ENCODE data around the gene DGAT2. TPM values are rescaled to one million over a fixed set of nuclear protein-coding genes. Genes with fewer than 3 reads are reported as not detected.

Gene DGAT2, protein sequence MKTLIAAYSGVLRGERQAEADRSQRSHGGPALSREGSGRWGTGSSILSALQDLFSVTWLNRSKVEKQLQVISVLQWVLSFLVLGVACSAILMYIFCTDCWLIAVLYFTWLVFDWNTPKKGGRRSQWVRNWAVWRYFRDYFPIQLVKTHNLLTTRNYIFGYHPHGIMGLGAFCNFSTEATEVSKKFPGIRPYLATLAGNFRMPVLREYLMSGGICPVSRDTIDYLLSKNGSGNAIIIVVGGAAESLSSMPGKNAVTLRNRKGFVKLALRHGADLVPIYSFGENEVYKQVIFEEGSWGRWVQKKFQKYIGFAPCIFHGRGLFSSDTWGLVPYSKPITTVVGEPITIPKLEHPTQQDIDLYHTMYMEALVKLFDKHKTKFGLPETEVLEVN
- total RNA-seq, result 0.93 and 1.1 TPM in 2 replicates
- long read RNA-seq, result 0 reads

DNA sequence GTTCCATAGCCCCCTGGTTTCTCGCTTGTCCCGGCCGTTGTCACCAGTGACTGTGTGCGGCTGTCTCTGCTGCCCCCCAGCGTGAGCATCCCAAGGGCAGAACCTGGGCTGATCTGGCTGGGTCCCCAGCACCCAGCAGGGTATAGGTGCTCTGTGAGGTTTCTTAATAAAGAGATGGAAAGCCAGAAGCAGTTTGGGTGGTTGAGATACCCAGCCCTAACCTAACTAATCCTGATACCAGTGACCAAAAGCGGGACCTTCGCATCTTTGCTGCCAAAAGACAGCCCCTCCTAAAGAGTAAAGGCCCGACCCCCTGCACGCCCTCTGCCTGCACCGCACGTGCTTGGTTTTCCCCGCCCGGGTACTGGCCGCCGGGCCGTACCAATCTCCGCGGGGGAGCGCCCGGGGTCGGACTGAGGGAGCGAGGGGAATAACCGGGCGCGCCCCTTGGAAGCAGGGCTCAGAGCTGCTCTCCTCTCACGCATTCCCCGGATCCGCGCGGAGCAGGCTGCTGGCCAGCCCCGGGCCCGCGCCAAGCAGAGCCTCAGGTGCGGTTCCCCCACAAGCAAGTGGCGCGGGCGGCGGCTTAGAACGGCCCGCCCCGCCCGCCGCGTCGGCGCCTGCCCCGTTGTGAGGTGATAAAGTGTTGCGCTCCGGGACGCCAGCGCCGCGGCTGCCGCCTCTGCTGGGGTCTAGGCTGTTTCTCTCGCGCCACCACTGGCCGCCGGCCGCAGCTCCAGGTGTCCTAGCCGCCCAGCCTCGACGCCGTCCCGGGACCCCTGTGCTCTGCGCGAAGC lies at the start of gene DGAT2:
TSS of gene DGAT2 (plus strand) at position 667 of the 797 bp plus-strand sequence. CDS start 214 bp downstream, outside the sequence.
- Mint-ChIP-seq H3K4me1 (peaks cover 7% of the 10 kb centered on the region), H3K36me3 (ENCODE audit: low read depth) (no peaks in the 10 kb centered on the region), H3K4me3 (peak within 1 kb of the TSS; percentile 78), H3K27me3 (ENCODE audit: low read depth) (peaks cover 60% of the 10 kb centered on the region), H3K27ac (ENCODE audit: unreplicated experiment) (peak within 1 kb of the TSS; percentile 93), H3K9me3 (peaks cover 3% of the 10 kb centered on the region)
- TF ChIP-seq, protein P1, sequence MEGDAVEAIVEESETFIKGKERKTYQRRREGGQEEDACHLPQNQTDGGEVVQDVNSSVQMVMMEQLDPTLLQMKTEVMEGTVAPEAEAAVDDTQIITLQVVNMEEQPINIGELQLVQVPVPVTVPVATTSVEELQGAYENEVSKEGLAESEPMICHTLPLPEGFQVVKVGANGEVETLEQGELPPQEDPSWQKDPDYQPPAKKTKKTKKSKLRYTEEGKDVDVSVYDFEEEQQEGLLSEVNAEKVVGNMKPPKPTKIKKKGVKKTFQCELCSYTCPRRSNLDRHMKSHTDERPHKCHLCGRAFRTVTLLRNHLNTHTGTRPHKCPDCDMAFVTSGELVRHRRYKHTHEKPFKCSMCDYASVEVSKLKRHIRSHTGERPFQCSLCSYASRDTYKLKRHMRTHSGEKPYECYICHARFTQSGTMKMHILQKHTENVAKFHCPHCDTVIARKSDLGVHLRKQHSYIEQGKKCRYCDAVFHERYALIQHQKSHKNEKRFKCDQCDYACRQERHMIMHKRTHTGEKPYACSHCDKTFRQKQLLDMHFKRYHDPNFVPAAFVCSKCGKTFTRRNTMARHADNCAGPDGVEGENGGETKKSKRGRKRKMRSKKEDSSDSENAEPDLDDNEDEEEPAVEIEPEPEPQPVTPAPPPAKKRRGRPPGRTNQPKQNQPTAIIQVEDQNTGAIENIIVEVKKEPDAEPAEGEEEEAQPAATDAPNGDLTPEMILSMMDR (conservative IDR thresholded peaks at IDR 0.05), result peak; percentile 34
- peak; percentile 61 for DNase-seq (ENCODE audit: low read depth, low spot score)

DNA sequence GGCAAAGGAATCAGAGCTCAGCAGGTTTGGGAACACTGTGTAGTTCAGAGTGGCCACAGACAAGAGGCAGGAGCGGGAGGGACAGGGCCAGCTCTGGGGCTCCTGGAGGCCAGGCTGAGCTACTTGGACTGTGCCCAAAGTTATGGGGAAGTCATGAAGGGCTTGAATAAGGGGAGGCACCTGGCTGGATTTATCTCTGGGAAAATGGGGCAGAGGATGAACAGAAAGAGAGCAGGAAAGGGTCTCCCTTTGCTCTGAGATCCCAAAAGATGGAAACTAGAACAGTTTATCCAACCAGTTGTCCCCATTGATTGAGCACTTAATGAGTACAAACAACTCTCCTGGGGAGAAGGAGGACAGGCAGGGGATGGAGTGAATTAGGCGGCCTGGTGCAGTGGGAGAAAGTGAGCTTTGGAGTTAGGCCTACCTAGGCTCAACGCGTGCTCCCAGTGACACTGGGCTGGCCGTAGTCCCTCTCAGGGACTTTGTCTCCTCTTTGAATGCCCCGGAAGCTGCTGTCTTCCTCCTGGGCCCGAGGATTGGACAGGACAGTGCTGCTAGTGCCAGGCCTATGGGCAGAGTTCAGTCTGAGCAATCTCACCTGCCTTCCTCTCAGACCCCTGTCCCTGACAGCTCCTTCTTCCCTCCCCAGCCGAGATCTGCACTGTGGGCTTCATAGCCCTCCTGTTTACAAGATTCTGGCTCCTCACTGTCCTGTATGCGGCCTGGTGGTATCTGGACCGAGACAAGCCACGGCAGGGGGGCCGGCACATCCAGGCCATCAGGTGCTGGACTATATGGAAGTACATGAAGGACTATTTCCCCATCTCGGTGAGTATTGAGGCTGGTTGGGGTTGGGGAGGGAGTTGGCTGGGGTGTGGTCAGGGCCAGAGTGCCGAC lies 49.0 kb upstream of the DGAT2 start:
- Mint-ChIP-seq H3K27ac (ENCODE audit: unreplicated experiment) (no peak overlapping the region), H3K4me3 (no peak overlapping the region), H3K36me3 (ENCODE audit: low read depth) (no peaks in the 10 kb centered on the region), H3K9me3 (no peaks in the 10 kb centered on the region), H3K4me1 (no peaks in the 10 kb centered on the region), H3K27me3 (ENCODE audit: low read depth) (peaks cover 2% of the 10 kb centered on the region)
- no peak for DNase-seq (ENCODE audit: low read depth, low spot score)
- TF ChIP-seq, protein P1 (conservative IDR thresholded peaks at IDR 0.05), result no peak

DNA sequence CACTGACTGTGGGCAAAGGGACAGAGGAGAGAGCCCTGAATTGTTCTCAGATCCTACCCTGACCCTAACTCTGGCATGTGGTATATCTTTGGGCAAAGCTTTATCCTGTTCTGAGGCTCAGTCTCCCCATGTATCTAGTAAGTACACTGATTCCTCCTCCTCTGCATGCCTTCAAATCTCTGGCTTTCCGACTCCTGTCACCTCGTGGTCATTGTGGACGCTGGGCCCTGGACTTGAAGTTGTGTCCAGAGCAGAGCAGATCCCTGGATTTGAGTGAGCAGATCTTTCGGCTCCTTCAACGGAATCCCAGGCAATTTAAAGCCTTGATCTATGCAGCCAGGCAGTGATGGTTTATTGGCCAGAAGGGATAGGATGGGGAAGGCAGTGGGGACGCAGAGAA lies 47.9 kb upstream of the DGAT2 start:
- H3K4me1 Mint-ChIP-seq, result no peaks in the 10 kb centered on the region
- H3K36me3 Mint-ChIP-seq (ENCODE audit: low read depth), result no peaks in the 10 kb centered on the region
- no peak overlapping the region for H3K4me3 Mint-ChIP-seq
- no peaks in the 10 kb centered on the region for H3K9me3 Mint-ChIP-seq
- TF ChIP-seq, protein P1 (conservative IDR thresholded peaks at IDR 0.05), result no peak
- DNase-seq (ENCODE audit: low read depth, low spot score), result no peak
- peaks cover 2% of the 10 kb centered on the region for H3K27me3 Mint-ChIP-seq (ENCODE audit: low read depth)
- no peak overlapping the region for H3K27ac Mint-ChIP-seq (ENCODE audit: unreplicated experiment)

DNA sequence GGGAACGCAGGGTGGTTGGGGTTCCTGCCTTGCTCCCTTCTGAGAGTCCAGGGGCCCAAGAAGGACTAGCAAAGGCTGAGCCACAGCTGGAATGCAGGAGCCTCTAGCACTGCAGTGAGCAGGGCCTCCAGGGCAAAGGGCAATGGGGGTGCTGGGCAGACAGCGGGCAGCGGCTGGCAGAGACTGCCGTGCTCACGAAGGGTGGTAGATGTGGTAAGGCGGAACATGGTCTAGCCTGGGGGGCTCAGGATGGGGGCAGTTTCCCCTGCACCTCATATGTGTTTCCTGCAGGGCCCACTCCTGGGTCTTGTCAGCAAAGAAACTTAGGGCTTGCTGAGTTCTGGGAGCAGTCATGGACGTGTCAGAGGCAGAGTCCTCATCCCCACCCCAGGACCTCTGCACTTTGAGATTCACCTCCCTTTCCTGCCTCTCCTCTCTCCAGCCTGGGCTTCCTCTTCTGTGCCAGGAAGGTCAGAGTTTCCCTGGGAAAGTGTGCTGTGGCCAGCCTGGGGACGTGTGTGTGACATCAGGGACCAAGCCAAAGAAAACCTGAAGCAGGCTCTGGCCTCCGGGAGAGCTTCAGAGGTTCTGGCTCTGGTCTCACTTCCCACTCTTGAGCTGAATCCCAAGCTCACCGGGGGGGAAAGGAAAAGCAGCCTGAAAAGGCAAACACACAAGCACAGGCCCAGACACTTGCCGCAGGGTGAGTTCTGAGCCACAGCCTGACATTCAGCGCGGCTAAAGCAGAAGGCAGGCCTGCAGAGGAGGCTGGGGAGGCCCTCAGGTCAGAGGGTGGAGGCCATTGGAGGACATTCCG lies 46.5 kb upstream of the DGAT2 start:
- H3K36me3 Mint-ChIP-seq (ENCODE audit: low read depth), result no peaks in the 10 kb centered on the region
- no peak for DNase-seq (ENCODE audit: low read depth, low spot score)
- no peak overlapping the region for H3K27ac Mint-ChIP-seq (ENCODE audit: unreplicated experiment)
- peaks cover 2% of the 10 kb centered on the region for H3K27me3 Mint-ChIP-seq (ENCODE audit: low read depth)
- H3K4me1 Mint-ChIP-seq, result no peaks in the 10 kb centered on the region
- TF ChIP-seq, protein P1 (conservative IDR thresholded peaks at IDR 0.05), result no peak
- no peaks in the 10 kb centered on the region for H3K9me3 Mint-ChIP-seq
- H3K4me3 Mint-ChIP-seq, result no peak overlapping the region

Data from neural crest cell (in vitro differentiated cells).